ENCODE results near the gene ST7. TPM values are rescaled to one million over a fixed set of nuclear protein-coding genes. Genes with fewer than 3 reads are reported as not detected.
"Not testable (repeated sequence)": the region's sequence is repeated elsewhere in the genome, so short reads cannot be mapped to it uniquely, and the experiment has no call there.

ST7 gene
- total RNA-seq, 1 donor from 2014 or later: 48.6 TPM

DNA sequence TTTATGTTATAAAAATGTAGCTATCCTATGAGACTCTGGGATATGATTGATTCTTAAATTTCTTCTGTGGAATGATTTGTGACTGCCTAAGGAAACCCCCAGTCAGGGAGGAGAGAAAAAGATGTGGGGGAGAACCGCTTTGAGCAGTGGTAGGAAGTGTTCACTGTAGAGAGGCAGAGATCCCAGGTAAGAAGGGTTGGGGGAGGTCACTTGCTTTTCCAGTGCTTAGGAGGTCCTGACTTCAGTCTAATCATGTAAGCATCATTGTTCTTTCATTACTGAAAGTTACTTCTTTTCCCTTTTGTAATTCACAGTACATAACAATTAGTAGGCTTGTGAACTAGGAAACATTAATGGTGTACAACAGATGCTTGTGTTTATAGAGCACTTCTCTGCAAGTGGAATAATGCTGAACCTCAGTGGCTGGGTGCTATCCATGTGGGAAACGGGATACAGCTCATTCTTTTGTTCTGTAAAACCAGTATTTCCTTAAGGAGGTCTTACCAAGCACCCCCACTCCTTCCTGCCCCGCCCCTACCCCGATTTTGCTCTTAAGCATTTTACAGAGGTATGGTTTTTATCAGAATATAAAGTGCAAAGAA is 165.4 kb downstream of the ST7 start:
- no peak for DNase-seq

DNA sequence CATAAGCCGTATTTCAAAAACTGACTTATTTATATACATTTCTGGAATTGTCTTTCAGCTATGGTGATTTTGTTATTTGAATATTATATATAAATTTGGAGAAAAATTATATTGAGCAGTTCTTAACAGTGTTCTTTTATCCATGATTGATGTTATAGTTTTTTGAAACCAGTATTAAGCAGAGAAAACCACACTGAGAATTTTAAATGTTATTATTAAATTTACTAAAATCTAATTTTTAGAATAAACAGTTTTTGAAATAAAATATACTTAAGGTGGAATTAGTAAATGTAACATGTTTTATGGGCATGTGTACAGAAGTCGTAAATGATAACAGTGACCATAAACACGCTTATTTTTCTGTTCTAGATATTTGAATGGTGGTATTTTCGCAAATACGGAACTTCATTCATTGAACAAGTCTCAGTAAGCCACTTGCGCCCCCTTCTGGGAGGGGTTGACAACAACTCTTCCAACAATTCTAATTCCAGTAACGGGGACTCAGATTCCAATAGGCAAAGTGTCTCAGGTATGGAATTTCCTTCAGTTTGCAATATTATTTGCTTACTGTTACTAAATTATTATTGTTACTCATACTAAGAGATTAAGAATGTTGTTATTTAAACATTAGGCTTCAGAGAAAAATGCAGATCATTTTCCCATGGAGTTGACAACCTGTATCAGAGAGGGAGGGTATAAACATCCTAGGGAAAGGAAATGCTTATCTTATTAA is 166.1 kb downstream of the ST7 start:
- peaks cover 1% of the 10 kb centered on the region for H3K4me1 ChIP-seq
- no peaks in the 10 kb centered on the region for H3K27me3 ChIP-seq
- TF ChIP-seq, protein P1, sequence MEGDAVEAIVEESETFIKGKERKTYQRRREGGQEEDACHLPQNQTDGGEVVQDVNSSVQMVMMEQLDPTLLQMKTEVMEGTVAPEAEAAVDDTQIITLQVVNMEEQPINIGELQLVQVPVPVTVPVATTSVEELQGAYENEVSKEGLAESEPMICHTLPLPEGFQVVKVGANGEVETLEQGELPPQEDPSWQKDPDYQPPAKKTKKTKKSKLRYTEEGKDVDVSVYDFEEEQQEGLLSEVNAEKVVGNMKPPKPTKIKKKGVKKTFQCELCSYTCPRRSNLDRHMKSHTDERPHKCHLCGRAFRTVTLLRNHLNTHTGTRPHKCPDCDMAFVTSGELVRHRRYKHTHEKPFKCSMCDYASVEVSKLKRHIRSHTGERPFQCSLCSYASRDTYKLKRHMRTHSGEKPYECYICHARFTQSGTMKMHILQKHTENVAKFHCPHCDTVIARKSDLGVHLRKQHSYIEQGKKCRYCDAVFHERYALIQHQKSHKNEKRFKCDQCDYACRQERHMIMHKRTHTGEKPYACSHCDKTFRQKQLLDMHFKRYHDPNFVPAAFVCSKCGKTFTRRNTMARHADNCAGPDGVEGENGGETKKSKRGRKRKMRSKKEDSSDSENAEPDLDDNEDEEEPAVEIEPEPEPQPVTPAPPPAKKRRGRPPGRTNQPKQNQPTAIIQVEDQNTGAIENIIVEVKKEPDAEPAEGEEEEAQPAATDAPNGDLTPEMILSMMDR (IDR thresholded peaks at IDR 0.05): peak; percentile 85
- DNase-seq (peak; percentile 72), ATAC-seq (peak; percentile 88)
- no peaks in the 10 kb centered on the region for H3K9me3 ChIP-seq
- H3K4me3 ChIP-seq: no peak overlapping the region
- intact Hi-C loops (cut with DNase I): loop anchor here (10.0 kb wide), 1 partner anchor 135 kb away; no protein-coding TSS in a partner anchor
- H3K36me3 ChIP-seq: no peaks in the 10 kb centered on the region
- no peak overlapping the region for H3K27ac ChIP-seq

More for the DNA sequence above, 165.4 kb downstream of the ST7 start:
- H3K4me1 ChIP-seq: no peaks in the 10 kb centered on the region
- H3K4me3 ChIP-seq: no peak overlapping the region
- H3K27me3 ChIP-seq: no peaks in the 10 kb centered on the region
- intact Hi-C loops (cut with DNase I): loop anchor here (10.0 kb wide), 1 partner anchor 134 kb away; no protein-coding TSS in a partner anchor
- TF ChIP-seq, protein P1 (IDR thresholded peaks at IDR 0.05): no peak
- no peak overlapping the region for H3K27ac ChIP-seq
- no peak for ATAC-seq
- no peaks in the 10 kb centered on the region for H3K36me3 ChIP-seq
- no peaks in the 10 kb centered on the region for H3K9me3 ChIP-seq

DNA sequence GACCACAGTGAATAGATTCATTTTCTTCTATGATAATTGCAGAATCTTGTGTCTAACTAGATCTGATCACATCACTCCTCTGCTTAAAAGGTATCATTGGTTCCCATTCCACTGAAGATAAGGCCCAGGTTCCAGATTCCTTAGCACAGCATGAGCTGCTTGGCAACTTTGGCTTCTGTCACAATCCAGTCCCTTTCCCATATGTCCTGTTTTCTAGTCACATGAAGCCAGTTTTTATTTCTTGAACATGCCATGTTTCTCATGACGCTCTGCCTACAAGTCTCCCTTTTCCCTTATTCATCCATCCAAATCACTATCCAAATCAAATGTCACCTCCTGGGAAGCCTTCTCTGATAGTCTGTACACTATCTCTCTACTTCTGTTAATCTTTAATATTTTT is 167.0 kb downstream of the ST7 start:
- not testable (repeated sequence) for H3K4me1 ChIP-seq, DNase-seq, H3K27me3 ChIP-seq, ATAC-seq, H3K36me3 ChIP-seq, H3K27ac ChIP-seq, H3K4me3 ChIP-seq, H3K9me3 ChIP-seq
- intact Hi-C loops (cut with DNase I): loop anchor here (10.0 kb wide), 1 partner anchor 196 kb away; no protein-coding TSS in a partner anchor

DNA sequence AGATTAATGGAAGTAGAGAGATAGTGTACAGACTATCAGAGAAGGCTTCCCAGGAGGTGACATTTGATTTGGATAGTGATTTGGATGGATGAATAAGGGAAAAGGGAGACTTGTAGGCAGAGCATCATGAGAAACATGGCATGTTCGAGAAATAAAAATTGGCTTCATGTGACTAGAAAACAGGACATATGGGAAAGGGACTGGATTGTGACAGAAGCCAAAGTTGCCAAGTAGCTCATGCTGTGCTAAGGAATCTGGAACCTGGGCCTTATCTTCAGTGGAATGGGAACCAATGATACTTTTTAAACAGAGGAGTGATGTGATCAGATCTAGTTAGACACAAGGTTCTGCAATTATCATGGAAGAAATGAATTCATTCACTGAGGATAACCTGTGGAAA is 168.7 kb downstream of the ST7 start:
- not testable (repeated sequence) for H3K36me3 ChIP-seq, H3K9me3 ChIP-seq, H3K27ac ChIP-seq, H3K4me1 ChIP-seq, H3K27me3 ChIP-seq, ATAC-seq, H3K4me3 ChIP-seq, DNase-seq
- intact Hi-C loops (cut with DNase I): loop anchor here (10.0 kb wide), 1 partner anchor 197 kb away; no protein-coding TSS in a partner anchor

DNA sequence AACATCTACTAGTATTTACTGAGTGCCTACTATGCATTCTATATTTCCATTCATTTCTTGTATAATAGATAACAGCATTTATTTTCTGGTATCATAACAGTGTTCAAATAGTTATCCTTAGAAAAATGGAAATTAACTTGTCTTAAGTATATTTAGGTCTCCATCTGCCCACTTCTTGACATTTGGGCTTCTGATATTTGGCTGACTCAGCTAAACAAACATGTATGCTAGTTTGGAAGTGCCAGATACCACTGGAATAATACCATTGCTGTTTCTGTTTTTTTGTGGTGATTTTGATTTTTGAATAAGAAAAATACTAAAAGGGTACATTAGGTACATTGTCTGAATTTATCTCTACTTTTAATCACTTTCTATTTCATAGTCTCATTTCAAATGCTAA is 169.2 kb downstream of the ST7 start:
- no peak overlapping the region for H3K27ac ChIP-seq
- H3K9me3 ChIP-seq: no peaks in the 10 kb centered on the region
- peaks cover 9% of the 10 kb centered on the region for H3K4me1 ChIP-seq
- H3K4me3 ChIP-seq: no peak overlapping the region
- TF ChIP-seq, protein P1 (IDR thresholded peaks at IDR 0.05): no peak
- H3K27me3 ChIP-seq: no peaks in the 10 kb centered on the region
- no peaks in the 10 kb centered on the region for H3K36me3 ChIP-seq
- DNase-seq: no peak
- intact Hi-C loops (cut with DNase I): loop anchor here (10.0 kb wide), 1 partner anchor 198 kb away; no protein-coding TSS in a partner anchor
- ATAC-seq: no peak

DNA sequence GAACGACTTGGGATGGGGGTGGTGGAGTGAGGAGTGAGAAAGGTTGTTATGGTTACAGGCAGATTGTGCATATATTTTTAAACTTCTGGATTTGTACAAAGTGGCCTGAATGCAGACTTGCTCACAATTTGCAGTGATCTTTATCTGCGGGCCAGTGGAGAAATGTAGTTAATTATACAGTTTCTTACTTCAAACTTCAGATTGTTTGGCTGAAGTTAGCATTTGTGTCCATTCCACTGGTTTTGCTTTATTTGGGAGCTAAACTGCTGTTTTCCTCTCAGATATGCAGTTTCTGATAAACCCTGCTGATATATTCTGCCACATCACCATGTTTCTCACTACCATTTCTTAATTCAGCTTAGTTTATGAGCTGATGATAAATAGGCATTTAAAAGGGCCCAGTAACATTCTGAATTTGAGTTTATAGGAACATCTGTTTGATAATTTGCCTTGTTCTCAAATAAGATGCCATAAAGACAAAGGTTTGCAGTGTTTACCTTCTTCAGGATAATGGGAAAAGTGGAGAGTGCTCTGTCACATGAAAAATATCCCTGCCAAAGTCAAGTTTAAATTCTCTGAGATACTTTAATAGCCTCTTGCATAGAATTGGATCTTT is 170.1 kb downstream of the ST7 start:
- Histone ChIP-seq H3K4me3 (no peak overlapping the region), H3K9me3 (no peaks in the 10 kb centered on the region), H3K27ac (no peak overlapping the region), H3K4me1 (peaks cover 9% of the 10 kb centered on the region), H3K36me3 (no peaks in the 10 kb centered on the region), H3K27me3 (no peaks in the 10 kb centered on the region)
- TF ChIP-seq, protein P1 (IDR thresholded peaks at IDR 0.05): no peak
- intact Hi-C loops (cut with DNase I): loop anchor here (10.0 kb wide), 1 partner anchor 199 kb away; no protein-coding TSS in a partner anchor
- ATAC-seq: no peak
- no peak for DNase-seq
